Measurements from ENCODE around the gene OR2W1. TPM values are rescaled to one million over a fixed set of nuclear protein-coding genes. Genes with fewer than 3 reads are reported as not detected.

The OR2W1 gene
- total and polyA plus RNA-seq, 2 donors (not counting 1 experiment from before 2014, with no cell fraction given), result not detected

GRCh38 chr6:29071831-29072723 is 27.1 kb upstream of the OR2W1 start:
- H3K4me3 ChIP-seq (replicated peaks in 1 of 4; ENCODE audit: control extremely low read depth in 1 of 4, insufficient read depth in 1 of 4, low read depth in 3 of 4, low read length in 4 of 4), result no peak overlapping the region
- H3K9ac ChIP-seq (ENCODE audit: insufficient read depth, low read length), result no peak overlapping the region
- no peaks in the 10 kb centered on the region for H3K27me3 ChIP-seq (ENCODE audit: control insufficient read depth, insufficient read depth, low read length)
- TF ChIP-seq, protein P1, sequence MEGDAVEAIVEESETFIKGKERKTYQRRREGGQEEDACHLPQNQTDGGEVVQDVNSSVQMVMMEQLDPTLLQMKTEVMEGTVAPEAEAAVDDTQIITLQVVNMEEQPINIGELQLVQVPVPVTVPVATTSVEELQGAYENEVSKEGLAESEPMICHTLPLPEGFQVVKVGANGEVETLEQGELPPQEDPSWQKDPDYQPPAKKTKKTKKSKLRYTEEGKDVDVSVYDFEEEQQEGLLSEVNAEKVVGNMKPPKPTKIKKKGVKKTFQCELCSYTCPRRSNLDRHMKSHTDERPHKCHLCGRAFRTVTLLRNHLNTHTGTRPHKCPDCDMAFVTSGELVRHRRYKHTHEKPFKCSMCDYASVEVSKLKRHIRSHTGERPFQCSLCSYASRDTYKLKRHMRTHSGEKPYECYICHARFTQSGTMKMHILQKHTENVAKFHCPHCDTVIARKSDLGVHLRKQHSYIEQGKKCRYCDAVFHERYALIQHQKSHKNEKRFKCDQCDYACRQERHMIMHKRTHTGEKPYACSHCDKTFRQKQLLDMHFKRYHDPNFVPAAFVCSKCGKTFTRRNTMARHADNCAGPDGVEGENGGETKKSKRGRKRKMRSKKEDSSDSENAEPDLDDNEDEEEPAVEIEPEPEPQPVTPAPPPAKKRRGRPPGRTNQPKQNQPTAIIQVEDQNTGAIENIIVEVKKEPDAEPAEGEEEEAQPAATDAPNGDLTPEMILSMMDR (conservative IDR thresholded peaks at IDR 0.05 in 1 of 2, IDR thresholded peaks at IDR 0.05 in 1 of 2; ENCODE audit: low read depth in 1 of 2, low read length in 2 of 2), result peak in 1 of 2 donors; percentile 34
- no peak for TF ChIP-seq EZH2 (IDR thresholded peaks at IDR 0.05; ENCODE audit: low read length, missing control alignments)
- peak in 1 of 2 donors; percentile 0 for DNase-seq (ENCODE audit: low read depth in 2 of 2)
- H3K4me1 ChIP-seq (ENCODE audit: control insufficient read depth, extremely low read depth, insufficient read depth, low read length), result no peaks in the 10 kb centered on the region
- no peaks in the 10 kb centered on the region for H4K20me1 ChIP-seq (ENCODE audit: control insufficient read depth, extremely low read depth, insufficient read depth, low read length)
- no peaks in the 10 kb centered on the region for H3K36me3 ChIP-seq (ENCODE audit: control insufficient read depth, insufficient read depth, low read length)
- H3K9me3 ChIP-seq (ENCODE audit: control insufficient read depth, insufficient read depth, low read depth, low read length), result no peaks in the 10 kb centered on the region
- H2AFZ ChIP-seq (ENCODE audit: low read length), result no peak overlapping the region
- H3K27ac ChIP-seq (ENCODE audit: insufficient read depth, low read length), result no peak overlapping the region
- H3K4me2 ChIP-seq (ENCODE audit: extremely low read depth, insufficient read depth, low read length), result no peak overlapping the region
- H3K79me2 ChIP-seq (ENCODE audit: control insufficient read depth, insufficient read depth, low read length), result no peaks in the 10 kb centered on the region

- Histone ChIP-seq H4K20me1 (ENCODE audit: control insufficient read depth, extremely low read depth, insufficient read depth, low read length) (no peaks in the 10 kb centered on the region), H2AFZ (ENCODE audit: low read length) (no peak overlapping the region), H3K4me3 (replicated peaks in 1 of 4; ENCODE audit: control extremely low read depth in 1 of 4, insufficient read depth in 1 of 4, low read depth in 3 of 4, low read length in 4 of 4) (no peak overlapping the region), H3K27ac (ENCODE audit: insufficient read depth, low read length) (no peak overlapping the region), H3K79me2 (ENCODE audit: control insufficient read depth, insufficient read depth, low read length) (no peaks in the 10 kb centered on the region), H3K9me3 (ENCODE audit: control insufficient read depth, insufficient read depth, low read depth, low read length) (no peaks in the 10 kb centered on the region), H3K36me3 (ENCODE audit: control insufficient read depth, insufficient read depth, low read length) (no peaks in the 10 kb centered on the region), H3K27me3 (ENCODE audit: control insufficient read depth, insufficient read depth, low read length) (no peaks in the 10 kb centered on the region), H3K9ac (ENCODE audit: insufficient read depth, low read length) (no peak overlapping the region), H3K4me1 (ENCODE audit: control insufficient read depth, extremely low read depth, insufficient read depth, low read length) (no peaks in the 10 kb centered on the region), H3K4me2 (ENCODE audit: extremely low read depth, insufficient read depth, low read length) (no peak overlapping the region)
- DNase-seq (ENCODE audit: low read depth in 2 of 2), result no peak
- TF ChIP-seq, protein P1 (conservative IDR thresholded peaks at IDR 0.05 in 1 of 2, IDR thresholded peaks at IDR 0.05 in 1 of 2; ENCODE audit: low read depth in 1 of 2, low read length in 2 of 2), result no peak
These were observed 6.7 kb upstream of the OR2W1 start for GRCh38 chr6:29051680-29052079.

GRCh38 chr6:29035951-29036350 is 9.0 kb downstream of the OR2W1 start:
- Histone ChIP-seq H4K20me1 (ENCODE audit: control insufficient read depth, extremely low read depth, insufficient read depth, low read length) (no peaks in the 10 kb centered on the region), H3K27ac (ENCODE audit: insufficient read depth, low read length) (no peak overlapping the region), H3K4me1 (ENCODE audit: control insufficient read depth, extremely low read depth, insufficient read depth, low read length) (no peaks in the 10 kb centered on the region), H3K27me3 (ENCODE audit: control insufficient read depth, insufficient read depth, low read length) (no peaks in the 10 kb centered on the region), H3K9ac (ENCODE audit: insufficient read depth, low read length) (no peak overlapping the region), H3K4me3 (replicated peaks in 1 of 4; ENCODE audit: control extremely low read depth in 1 of 4, insufficient read depth in 1 of 4, low read depth in 3 of 4, low read length in 4 of 4) (no peak overlapping the region), H3K79me2 (ENCODE audit: control insufficient read depth, insufficient read depth, low read length) (no peaks in the 10 kb centered on the region), H3K36me3 (ENCODE audit: control insufficient read depth, insufficient read depth, low read length) (no peaks in the 10 kb centered on the region), H2AFZ (ENCODE audit: low read length) (no peak overlapping the region), H3K4me2 (ENCODE audit: extremely low read depth, insufficient read depth, low read length) (no peak overlapping the region), H3K9me3 (ENCODE audit: control insufficient read depth, insufficient read depth, low read depth, low read length) (no peaks in the 10 kb centered on the region)
- no peak for DNase-seq (ENCODE audit: low read depth in 2 of 2)
- TF ChIP-seq, protein P1 (conservative IDR thresholded peaks at IDR 0.05 in 1 of 2, IDR thresholded peaks at IDR 0.05 in 1 of 2; ENCODE audit: low read depth in 1 of 2, low read length in 2 of 2), result no peak
- no peak for TF ChIP-seq EZH2 (IDR thresholded peaks at IDR 0.05; ENCODE audit: low read length, missing control alignments)
